Erythroblast (primary cell): ENCODE results near the gene TCF12.
A peak's percentile ranks its signal among the peaks of the same experiment; 100 is the strongest.

Source experiments
- DNase-seq, 2 experiments: peaks; one replicate each; lab custom pipeline; 2025; lab: John Stamatoyannopoulos, UW
- GATA1 ChIP-seq: IDR thresholded peaks from 2 replicates; pipeline ENCODE4 v1.6.1; 2011; ENCODE audit warnings: low read depth, mild to moderate bottlenecking, control low read depth, low read length, moderate library complexity
- POLR2A ChIP-seq: IDR thresholded peaks from 2 replicates; pipeline ENCODE4 v1.6.1; 2011; ENCODE audit warnings: mild to moderate bottlenecking, low read length

TCF12 gene

DNA sequence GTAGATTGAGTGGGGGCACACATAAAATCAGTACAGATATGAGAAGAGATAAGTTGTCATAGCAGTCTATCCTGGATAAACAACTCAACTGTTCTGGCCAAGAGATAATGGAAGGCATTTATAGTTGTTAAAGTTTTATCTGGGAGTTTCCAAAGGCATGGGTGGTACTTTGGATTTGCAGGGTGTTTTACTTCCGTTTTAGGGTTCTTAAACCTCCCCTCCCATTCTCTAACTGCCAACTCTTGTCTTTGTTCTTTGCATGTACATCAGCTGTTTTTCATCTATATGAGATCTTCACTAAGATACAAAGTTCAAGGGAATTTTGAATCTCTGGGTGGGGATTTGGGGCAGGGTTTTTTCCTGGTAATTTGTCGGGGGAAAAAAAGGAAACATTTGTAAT, 283.1 kb downstream of the TCF12 start:
- TF ChIP-seq GATA1 (no peak), POLR2A (no peak)
- DNase-seq: no peak

GRCh38 chr15:57203906-57204305, 285.5 kb downstream of the TCF12 start:
- no peak for DNase-seq
- no peak for TF ChIP-seq GATA1
- no peak for TF ChIP-seq POLR2A

DNA sequence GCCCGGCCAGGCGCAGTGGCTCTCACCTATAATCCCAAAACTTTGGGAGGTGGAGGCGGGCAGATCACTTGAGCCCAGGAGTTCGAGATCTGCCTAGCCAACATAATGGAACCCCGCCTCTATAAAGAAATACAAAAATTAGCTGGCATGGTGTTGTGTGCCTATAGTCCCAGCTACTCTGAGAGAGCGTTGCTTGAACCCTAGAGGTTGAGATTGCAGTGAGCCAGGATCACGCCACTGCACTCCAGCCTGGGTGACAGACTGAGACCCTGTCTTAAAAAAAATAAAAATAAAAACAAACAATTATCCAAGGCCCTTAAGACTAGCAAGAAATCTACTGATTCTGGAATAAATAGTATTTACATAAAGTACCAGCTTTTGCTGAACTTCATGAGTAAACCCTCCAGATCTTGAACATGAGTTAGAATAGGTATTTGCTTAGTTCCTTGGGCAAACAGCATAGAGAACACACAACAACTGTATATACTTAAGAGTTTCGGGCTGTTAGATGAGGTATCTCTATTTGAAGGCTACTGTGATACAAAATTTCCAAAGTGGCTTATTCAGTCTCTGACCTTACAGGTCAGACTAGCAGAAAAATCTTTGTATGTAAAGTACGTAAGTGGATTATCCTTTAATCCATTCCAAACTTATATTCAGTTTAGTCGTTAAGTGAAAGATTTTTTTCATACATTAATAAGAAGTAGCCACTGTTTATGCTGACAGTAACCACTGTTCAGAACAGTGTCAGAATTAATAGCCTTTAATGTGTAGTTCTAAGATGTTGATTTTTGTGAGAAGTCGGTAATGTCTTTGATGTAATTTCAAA, 286.8 kb downstream of the TCF12 start:
- no peak for DNase-seq
- TF ChIP-seq GATA1: no peak
- no peak for TF ChIP-seq POLR2A

DNA sequence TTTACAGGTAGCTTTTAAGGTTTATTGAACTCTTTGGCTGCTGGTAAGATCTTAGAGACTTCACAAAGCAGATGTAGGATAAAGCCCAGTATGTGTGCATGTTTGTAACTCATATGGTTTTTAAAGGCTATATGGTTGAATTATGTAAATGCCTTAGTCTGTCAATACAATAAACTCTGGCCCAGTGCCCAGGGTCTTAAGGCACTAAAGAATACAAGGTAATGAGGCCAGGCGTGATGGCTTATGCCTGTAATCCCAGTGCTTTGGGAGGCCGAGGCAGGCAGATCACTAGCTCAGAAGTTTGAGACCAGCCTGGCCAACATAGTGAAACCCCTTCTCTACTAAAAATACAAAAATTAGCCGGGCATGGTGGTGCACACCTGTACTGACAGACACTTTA, 287.6 kb downstream of the TCF12 start:
- no peak for DNase-seq
- TF ChIP-seq GATA1 (no peak), POLR2A (no peak)

DNA sequence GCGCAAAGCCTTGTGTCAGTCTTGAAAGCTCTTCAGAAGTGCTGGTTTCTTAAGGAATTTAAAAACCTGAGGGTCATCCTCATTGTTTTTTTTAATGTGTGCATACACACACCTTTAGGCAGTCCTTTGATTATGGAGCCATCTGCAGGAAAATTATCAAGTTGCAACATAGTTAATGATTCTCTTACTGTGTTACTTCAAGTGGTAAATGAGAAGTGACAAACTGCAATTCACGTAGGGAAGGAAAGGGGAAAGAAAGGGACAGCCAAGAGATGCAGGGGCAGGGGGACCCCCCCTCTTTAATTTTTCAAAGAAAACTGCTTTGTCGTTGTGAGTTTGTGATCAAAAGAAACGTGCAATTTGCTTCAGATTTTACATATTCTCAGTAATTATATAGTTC, 295.4 kb downstream of the TCF12 start:
- TF ChIP-seq POLR2A (no peak), GATA1 (no peak)
- DNase-seq: peak; percentile 38 to 47

DNA sequence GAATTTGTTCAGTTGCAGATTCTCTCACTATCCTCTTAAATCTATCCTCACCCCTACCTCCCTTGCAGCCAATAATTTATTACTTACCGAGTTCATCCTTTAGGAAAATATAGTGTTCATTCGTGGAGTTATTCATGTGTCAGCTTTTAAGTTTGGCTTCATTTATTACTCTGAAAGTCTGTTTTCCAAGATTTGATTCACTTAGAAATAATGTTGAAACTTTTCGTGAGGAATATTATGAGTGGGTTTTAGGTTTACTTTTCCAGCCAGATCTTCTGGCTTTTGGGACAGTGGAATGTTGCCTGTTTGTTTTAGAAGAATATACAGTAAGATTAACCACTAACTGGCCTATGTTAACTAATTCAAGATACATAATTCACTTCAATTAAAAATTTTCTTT, 296.9 kb downstream of the TCF12 start:
- DNase-seq: no peak
- TF ChIP-seq GATA1 (no peak), POLR2A (no peak)

- no peak for DNase-seq
- TF ChIP-seq POLR2A: no peak
- TF ChIP-seq GATA1: no peak
These were observed 297.4 kb downstream of the TCF12 start for GRCh38 chr15:57215881-57216280.

GRCh38 chr15:57216288-57216687, 297.8 kb downstream of the TCF12 start:
- no peak for TF ChIP-seq GATA1
- no peak for TF ChIP-seq POLR2A
- peak in 1 of 2 experiments; percentile 13 for DNase-seq

GRCh38 chr15:57217778-57218598, 299.5 kb downstream of the TCF12 start:
- TF ChIP-seq GATA1: no peak
- TF ChIP-seq POLR2A: no peak
- no peak for DNase-seq

GRCh38 chr15:57218826-57219576, 300.6 kb downstream of the TCF12 start:
- TF ChIP-seq POLR2A: no peak
- no peak for TF ChIP-seq GATA1
- peak; percentile 9 to 15 for DNase-seq

GRCh38 chr15:57220205-57220604, 301.8 kb downstream of the TCF12 start:
- DNase-seq: no peak
- no peak for TF ChIP-seq POLR2A
- TF ChIP-seq GATA1: no peak

DNA sequence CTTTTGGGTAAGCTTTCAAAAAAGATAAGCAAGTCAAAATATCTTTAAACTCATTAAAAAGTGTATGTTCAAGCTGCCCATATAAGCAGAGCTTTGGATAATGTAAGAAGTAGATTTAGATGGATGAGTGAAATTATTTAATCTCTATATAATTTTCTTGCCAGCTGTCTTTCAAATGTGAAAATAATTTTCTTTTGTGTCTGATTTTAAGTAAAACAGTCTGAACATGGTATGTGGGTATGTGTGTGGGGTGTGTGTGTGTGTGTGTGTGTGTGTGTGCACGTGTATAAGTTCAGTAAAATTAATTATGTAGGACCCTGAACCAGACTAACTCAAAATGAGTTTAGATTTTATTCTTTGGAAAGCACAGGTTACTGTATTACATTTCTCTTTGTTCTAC, 302.7 kb downstream of the TCF12 start:
- no peak for DNase-seq
- no peak for TF ChIP-seq GATA1

- DNase-seq: no peak
These were observed 304.9 kb downstream of the TCF12 start for GRCh38 chr15:57223345-57223744.

More at GRCh38 chr15:57223345-57223744, 304.9 kb downstream of the TCF12 start:
- TF ChIP-seq POLR2A (no peak), GATA1 (no peak)
